NCI-H69 (cell line): Measurements from ENCODE around the gene XKR8.
"Not testable (repeated sequence)": the region's sequence is repeated elsewhere in the genome, so short reads cannot be mapped to it uniquely, and the experiment has no call there.

Experiments used
- DNase-seq: peaks from one replicate; lab custom pipeline; 2025; lab: John Stamatoyannopoulos, UW

Gene XKR8

GRCh38 chr1:27990920-27991537 lies 31.3 kb downstream of the XKR8 start:
- no peak for DNase-seq

- DNase-seq: no peak
Observed at GRCh38 chr1:27992276-27992675, 32.5 kb downstream of the XKR8 start.

GRCh38 chr1:27993241-27993640 lies 33.5 kb downstream of the XKR8 start:
- no peak for DNase-seq

GRCh38 chr1:27994060-27994459 lies 34.3 kb downstream of the XKR8 start:
- no peak for DNase-seq

GRCh38 chr1:27994526-27994925 lies 34.8 kb downstream of the XKR8 start:
- not testable (repeated sequence) for DNase-seq

GRCh38 chr1:27999055-27999454 lies 39.3 kb downstream of the XKR8 start:
- DNase-seq: no peak

- DNase-seq: no peak
Observed at GRCh38 chr1:28002600-28002999, 42.8 kb downstream of the XKR8 start.

GRCh38 chr1:28003117-28003516 lies 43.3 kb downstream of the XKR8 start:
- DNase-seq: not testable (repeated sequence)

- no peak for DNase-seq
Observed at GRCh38 chr1:28010969-28011368, 51.2 kb downstream of the XKR8 start.
